ENCODE results near the gene SLC22A4. TPM values are rescaled to one million over a fixed set of nuclear protein-coding genes. Genes with fewer than 3 reads are reported as not detected.

Gene SLC22A4
- total RNA-seq, 1 donor from 2014 or later: 8.5 TPM

DNA sequence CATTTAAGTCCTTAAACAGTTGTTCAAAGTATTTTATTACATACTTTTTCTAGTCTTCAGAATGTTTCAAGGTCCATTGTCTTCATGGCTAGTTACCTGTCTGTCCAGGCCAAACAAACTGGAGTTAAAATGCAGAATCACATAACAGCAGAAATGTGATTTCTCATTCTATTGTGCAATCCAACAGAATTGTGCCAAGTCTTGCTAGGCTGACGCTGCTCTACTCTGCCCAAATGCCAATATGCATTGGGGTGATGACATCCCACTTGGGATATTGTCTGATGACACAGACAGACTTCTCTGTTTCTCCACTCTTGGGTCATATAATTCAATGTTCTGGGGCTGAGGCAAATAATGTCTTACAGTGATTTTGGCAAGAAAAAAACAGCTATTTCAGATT is 70.1 kb downstream of the SLC22A4 start:
- no peak overlapping the region for H3K27ac ChIP-seq
- H3K9me3 ChIP-seq: no peaks in the 10 kb centered on the region
- H3K4me3 ChIP-seq: no peak overlapping the region
- no peaks in the 10 kb centered on the region for H3K27me3 ChIP-seq (ENCODE audit: low read depth)
- H3K36me3 ChIP-seq: no peaks in the 10 kb centered on the region
- intact Hi-C loops (cut with DNase I): no loop called here
- DNase-seq (no peak), ATAC-seq (peak; percentile 70 to 83)
- peaks cover 19% of the 10 kb centered on the region for H3K4me1 ChIP-seq
- TF ChIP-seq, protein P1, sequence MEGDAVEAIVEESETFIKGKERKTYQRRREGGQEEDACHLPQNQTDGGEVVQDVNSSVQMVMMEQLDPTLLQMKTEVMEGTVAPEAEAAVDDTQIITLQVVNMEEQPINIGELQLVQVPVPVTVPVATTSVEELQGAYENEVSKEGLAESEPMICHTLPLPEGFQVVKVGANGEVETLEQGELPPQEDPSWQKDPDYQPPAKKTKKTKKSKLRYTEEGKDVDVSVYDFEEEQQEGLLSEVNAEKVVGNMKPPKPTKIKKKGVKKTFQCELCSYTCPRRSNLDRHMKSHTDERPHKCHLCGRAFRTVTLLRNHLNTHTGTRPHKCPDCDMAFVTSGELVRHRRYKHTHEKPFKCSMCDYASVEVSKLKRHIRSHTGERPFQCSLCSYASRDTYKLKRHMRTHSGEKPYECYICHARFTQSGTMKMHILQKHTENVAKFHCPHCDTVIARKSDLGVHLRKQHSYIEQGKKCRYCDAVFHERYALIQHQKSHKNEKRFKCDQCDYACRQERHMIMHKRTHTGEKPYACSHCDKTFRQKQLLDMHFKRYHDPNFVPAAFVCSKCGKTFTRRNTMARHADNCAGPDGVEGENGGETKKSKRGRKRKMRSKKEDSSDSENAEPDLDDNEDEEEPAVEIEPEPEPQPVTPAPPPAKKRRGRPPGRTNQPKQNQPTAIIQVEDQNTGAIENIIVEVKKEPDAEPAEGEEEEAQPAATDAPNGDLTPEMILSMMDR (IDR thresholded peaks at IDR 0.05): no peak

DNA sequence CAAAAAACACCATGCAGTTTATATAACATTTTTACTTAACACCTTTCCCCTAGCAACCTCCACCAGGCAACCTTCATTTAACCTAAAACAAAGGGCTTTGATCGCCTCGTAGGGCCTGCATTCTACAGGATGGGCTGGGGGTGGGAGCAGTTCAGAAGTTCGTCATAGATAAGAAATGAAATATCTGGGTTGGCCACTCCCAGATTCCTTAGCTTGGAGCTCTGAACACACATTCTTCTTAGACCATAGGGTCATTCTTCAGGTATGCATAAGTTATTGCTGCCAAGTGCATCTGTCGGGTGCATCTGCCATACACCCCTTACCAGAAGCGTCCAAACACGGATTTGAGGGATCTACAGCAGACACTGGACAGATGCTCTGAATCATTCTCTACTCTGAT is 71.0 kb downstream of the SLC22A4 start:
- H3K4me3 ChIP-seq: no peak overlapping the region
- DNase-seq (no peak), ATAC-seq (no peak)
- H3K27me3 ChIP-seq (ENCODE audit: low read depth): no peaks in the 10 kb centered on the region
- intact Hi-C loops (cut with DNase I): no loop called here
- no peaks in the 10 kb centered on the region for H3K36me3 ChIP-seq
- TF ChIP-seq, protein P1 (IDR thresholded peaks at IDR 0.05): no peak
- no peaks in the 10 kb centered on the region for H3K9me3 ChIP-seq
- peaks cover 19% of the 10 kb centered on the region for H3K4me1 ChIP-seq
- peak overlapping the region; percentile 53 for H3K27ac ChIP-seq

DNA sequence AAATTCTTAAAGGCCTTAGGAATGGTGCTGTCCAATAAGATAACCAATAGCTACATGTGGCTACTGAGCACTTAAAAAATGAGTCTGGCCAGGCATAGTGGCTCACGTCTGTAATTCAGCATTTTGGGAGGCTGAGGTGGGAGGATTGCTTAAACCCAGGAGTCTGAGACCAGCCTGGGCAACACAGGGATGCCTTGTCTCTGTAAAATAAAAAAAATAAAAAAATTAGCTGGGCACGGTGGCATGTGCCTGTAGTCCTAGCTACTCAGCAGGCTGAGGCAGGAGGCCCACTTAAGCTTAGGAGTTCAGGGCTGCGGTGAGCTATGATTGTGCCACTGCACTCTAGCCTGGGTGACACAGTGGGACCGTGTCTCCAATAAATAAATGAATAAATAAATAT is 74.0 kb downstream of the SLC22A4 start:
- intact Hi-C loops (cut with DNase I): no loop called here

DNA sequence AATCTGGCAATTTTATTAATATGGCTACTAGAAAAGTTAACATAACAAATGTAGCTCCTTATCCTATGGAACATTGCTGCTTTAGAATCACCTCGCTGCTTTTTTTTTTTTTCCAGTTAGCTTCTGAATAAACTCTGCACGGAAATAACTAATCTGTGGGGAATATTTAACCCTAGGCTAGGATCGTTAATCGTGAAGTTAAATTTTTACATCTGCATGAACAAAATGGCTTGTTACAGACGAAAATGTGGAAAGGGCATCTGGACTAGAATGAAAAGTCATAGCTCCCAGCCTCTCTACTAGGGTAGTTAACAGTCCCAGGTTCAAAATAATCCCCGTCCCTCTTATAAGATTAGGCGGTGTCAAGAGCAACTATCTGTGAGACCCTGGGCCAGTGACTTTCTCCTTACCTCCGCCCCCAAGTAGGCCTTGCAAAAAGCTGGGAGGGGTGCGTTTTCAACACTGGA is 74.8 kb downstream of the SLC22A4 start:
- H3K36me3 ChIP-seq: no peaks in the 10 kb centered on the region
- H3K27ac ChIP-seq: peak overlapping the region; percentile 85
- TF ChIP-seq, protein P1 (IDR thresholded peaks at IDR 0.05): no peak
- peaks cover 46% of the 10 kb centered on the region for H3K4me1 ChIP-seq
- no peaks in the 10 kb centered on the region for H3K9me3 ChIP-seq
- no peak for DNase-seq
- H3K27me3 ChIP-seq (ENCODE audit: low read depth): no peaks in the 10 kb centered on the region
- ATAC-seq: no peak
- H3K4me3 ChIP-seq: peak overlapping the region; percentile 73
- intact Hi-C loops (cut with DNase I): no loop called here

More for the DNA sequence above, 74.0 kb downstream of the SLC22A4 start:
- ATAC-seq (no peak), DNase-seq (no peak)
- Histone ChIP-seq H3K36me3 (no peaks in the 10 kb centered on the region), H3K4me3 (no peak overlapping the region), H3K27me3 (ENCODE audit: low read depth) (no peaks in the 10 kb centered on the region), H3K27ac (no peak overlapping the region), H3K4me1 (peaks cover 48% of the 10 kb centered on the region), H3K9me3 (no peaks in the 10 kb centered on the region)
- TF ChIP-seq, protein P1 (IDR thresholded peaks at IDR 0.05): no peak

DNA sequence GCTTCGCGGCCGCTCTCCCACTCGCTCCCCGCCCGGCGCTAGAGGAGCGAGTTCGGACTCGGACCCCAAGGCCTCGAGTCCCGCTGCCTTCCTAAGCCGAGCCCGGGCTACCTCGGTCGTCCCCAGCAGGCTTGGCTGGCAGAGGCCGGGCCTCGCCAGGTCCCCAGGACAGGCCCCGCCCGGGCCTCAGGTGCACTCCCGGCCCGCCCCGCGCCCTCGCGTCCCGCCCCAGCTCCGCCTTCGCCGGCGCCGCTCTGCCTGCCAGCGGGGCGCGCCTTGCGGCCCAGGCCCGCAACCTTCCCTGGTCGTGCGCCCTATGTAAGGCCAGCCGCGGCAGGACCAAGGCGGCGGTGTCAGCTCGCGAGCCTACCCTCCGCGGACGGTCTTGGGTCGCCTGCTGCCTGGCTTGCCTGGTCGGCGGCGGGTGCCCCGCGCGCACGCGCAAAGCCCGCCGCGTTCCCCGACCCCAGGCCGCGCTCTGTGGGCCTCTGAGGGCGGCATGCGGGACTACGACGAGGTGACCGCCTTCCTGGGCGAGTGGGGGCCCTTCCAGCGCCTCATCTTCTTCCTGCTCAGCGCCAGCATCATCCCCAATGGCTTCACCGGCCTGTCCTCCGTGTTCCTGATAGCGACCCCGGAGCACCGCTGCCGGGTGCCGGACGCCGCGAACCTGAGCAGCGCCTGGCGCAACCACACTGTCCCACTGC is 75.4 kb downstream of the SLC22A4 start, which contains the start of gene SLC22A5:
Gene SLC22A5 (plus strand): TSS at position 237 of the 707 bp plus-strand sequence. CDS start 263 bp downstream, at position 500.
- H3K9me3 ChIP-seq: no peaks in the 10 kb centered on the region
- H3K27ac ChIP-seq: peak within 1 kb of the TSS; percentile 85
- no peaks in the 10 kb centered on the region for H3K27me3 ChIP-seq (ENCODE audit: low read depth)
- peaks cover 40% of the 10 kb centered on the region for H3K4me1 ChIP-seq
- intact Hi-C loops (cut with DNase I): no loop called here
- H3K36me3 ChIP-seq: no peaks in the 10 kb centered on the region
- peak within 1 kb of the TSS; percentile 73 for H3K4me3 ChIP-seq
- ATAC-seq: peak; percentile 96 to 97
- DNase-seq: peak; percentile 88
- TF ChIP-seq, protein P1 (IDR thresholded peaks at IDR 0.05): no peak
